Endothelial cell of umbilical vein (primary cell): ENCODE results near the gene SLC36A3.

Experiments used
- EZH2 ChIP-seq: IDR thresholded peaks from 2 replicates; pipeline ENCODE4 v1.6.1; 2012; ENCODE audit warnings: borderline replicate concordance, low read depth, mild to moderate bottlenecking, moderate library complexity, low read length, inconsistent platforms; ENCODE audit not compliant: severe bottlenecking
- FOS ChIP-seq: IDR thresholded peaks from 2 replicates; pipeline ENCODE4 v1.6.1; 2011; ENCODE audit warnings: mild to moderate bottlenecking, low read length, moderate library complexity, borderline replicate concordance; ENCODE audit not compliant: insufficient read depth
- POLR2A ChIP-seq: IDR thresholded peaks from 2 replicates; pipeline ENCODE4 v1.6.1; 2012; ENCODE audit warnings: low read depth, mild to moderate bottlenecking, control low read depth, low read length
- POLR2AphosphoS5 ChIP-seq: IDR thresholded peaks from 2 replicates; pipeline ENCODE4 v1.6.1; 2012; ENCODE audit warnings: low read depth, mild to moderate bottlenecking, control low read depth, low read length, moderate library complexity; ENCODE audit not compliant: insufficient read depth
- TF ChIP-seq, protein P1 (sequence below), 2 donors: IDR thresholded peaks; 1 replicate in 1 of 2; 2 replicates in 1 of 2; pipeline ENCODE4 v1.5.1; 2011; ENCODE audit warnings: low read length in 2 of 2, mild to moderate bottlenecking in 2 of 2, moderate library complexity in 2 of 2, control low read depth in 1 of 2, inconsistent platforms in 1 of 2, low read depth in 1 of 2; ENCODE audit not compliant: insufficient read depth in 1 of 2; ENCODE audit errors: extremely low read depth in 1 of 2

DNA sequence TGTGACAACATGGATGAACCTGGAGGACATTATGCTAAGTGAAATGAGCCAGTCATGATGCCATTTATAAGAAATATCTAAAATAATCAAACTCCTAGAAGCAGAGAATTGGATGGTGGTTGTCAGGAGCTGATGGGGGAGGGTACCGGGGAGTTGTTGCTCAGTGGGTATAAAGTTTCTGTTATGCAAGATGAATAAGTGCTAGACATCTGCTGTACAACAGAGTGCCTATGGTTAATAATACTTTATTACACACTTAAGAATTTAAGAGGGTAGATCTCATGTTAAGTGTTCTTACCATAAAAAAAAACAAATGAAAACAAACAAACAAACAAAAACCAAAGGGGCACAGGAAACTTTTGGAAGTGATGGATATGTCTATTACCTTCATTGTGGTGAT lies 66.7 kb downstream of the SLC36A3 start:
- TF ChIP-seq, protein P1, sequence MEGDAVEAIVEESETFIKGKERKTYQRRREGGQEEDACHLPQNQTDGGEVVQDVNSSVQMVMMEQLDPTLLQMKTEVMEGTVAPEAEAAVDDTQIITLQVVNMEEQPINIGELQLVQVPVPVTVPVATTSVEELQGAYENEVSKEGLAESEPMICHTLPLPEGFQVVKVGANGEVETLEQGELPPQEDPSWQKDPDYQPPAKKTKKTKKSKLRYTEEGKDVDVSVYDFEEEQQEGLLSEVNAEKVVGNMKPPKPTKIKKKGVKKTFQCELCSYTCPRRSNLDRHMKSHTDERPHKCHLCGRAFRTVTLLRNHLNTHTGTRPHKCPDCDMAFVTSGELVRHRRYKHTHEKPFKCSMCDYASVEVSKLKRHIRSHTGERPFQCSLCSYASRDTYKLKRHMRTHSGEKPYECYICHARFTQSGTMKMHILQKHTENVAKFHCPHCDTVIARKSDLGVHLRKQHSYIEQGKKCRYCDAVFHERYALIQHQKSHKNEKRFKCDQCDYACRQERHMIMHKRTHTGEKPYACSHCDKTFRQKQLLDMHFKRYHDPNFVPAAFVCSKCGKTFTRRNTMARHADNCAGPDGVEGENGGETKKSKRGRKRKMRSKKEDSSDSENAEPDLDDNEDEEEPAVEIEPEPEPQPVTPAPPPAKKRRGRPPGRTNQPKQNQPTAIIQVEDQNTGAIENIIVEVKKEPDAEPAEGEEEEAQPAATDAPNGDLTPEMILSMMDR (IDR thresholded peaks at IDR 0.05; ENCODE audit: extremely low read depth in 1 of 2, insufficient read depth in 1 of 2, low read depth in 1 of 2, low read length in 2 of 2): no peak
- TF ChIP-seq FOS (no peak), POLR2A (no peak), EZH2 (no peak), POLR2AphosphoS5 (no peak)
